GM12878 (cell line): ENCODE results near the gene CYP2C18. TPM values are rescaled to one million over a fixed set of nuclear protein-coding genes. Genes with fewer than 3 reads are reported as not detected.
"Not testable (repeated sequence)": the region's sequence is repeated elsewhere in the genome, so short reads cannot be mapped to it uniquely, and the experiment has no call there.

Source experiments
- ATAC-seq: fragments of 200-7000 bp; cut with Tn5 transposase; 3 replicates; pipeline ENCODE4 v1.9.1; 2020; ENCODE audit warnings: mild to moderate bottlenecking, moderate library complexity
- BruUV-seq: library from RNA; stranded (reverse); fragments of 400-500 nt; replicated peaks from 2 replicates; lab custom pipeline; 2021; lab: Mats Ljungman, UMichigan
- CTCF ChIA-PET: fragments of 300-600 bp; sonication (Branson Sonifier 250); formaldehyde crosslinking; extraction: SDS; loops from one replicate; lab custom pipeline; 2021; ENCODE audit warnings: inconsistent platforms; lab: Yijun Ruan, JAX
- POLR2A ChIA-PET: fragments of 350-600 bp; formaldehyde crosslinking; extraction: SDS; loops from one replicate; lab custom pipeline; 2021; ENCODE audit warnings: inconsistent platforms; lab: Charles Lee
- RAD21 ChIA-PET: fragments of 300-600 bp; sonication (Branson Sonifier 250); formaldehyde crosslinking; loops from one replicate; lab custom pipeline; 2023; ENCODE audit warnings: antibody characterized with exemption; ENCODE audit not compliant: unreplicated experiment; lab: Charles Lee
- SMC1A ChIA-PET: fragments of 300-600 bp; sonication (Branson Sonifier 250); formaldehyde crosslinking; loops from one replicate; lab custom pipeline; 2023; ENCODE audit not compliant: unreplicated experiment, uncharacterized antibody; lab: Charles Lee
- DNase-seq: peaks from one replicate; pipeline ENCODE4 v3.0.0-alpha.2; 2011; ENCODE audit warnings: low read depth, low spot score
- FAIRE-seq: peaks from 3 replicates; lab custom pipeline; 2011; peaks lifted over from hg19 to GRCh38; lab: Jason Lieb, UNC
- H2AFZ ChIP-seq: 2 replicates; pipeline ENCODE4 v1.6.0; 2011; ENCODE audit warnings: low read depth, low read length, control low read depth; ENCODE audit not compliant: control insufficient read depth
- H3K27ac ChIP-seq: 2 replicates; pipeline ENCODE4 v1.5.1; 2011; ENCODE audit warnings: control low read depth; ENCODE audit not compliant: control insufficient read depth, insufficient read depth
- H3K27me3 ChIP-seq, 2 experiments: replicated peaks in 1 of 2; 2 replicates each; pipeline versions ENCODE4 v1.6.0 to v1.6.1; 2011; ENCODE audit warnings: low read length in 1 of 2; ENCODE audit not compliant: control insufficient read depth in 2 of 2, insufficient read depth in 2 of 2
- H3K36me3 ChIP-seq, 2 experiments: 2 replicates each; pipeline ENCODE4 v1.5.1; 2011; ENCODE audit warnings: low read length in 1 of 2; ENCODE audit not compliant: control insufficient read depth in 2 of 2, insufficient read depth in 2 of 2
- H3K4me1 ChIP-seq: 2 replicates; pipeline ENCODE4 v1.6.1; 2011; ENCODE audit warnings: mild to moderate bottlenecking, low read length, moderate library complexity, mixed read lengths; ENCODE audit not compliant: control insufficient read depth, insufficient read depth
- H3K4me2 ChIP-seq: 2 replicates; pipeline ENCODE4 v1.6.0; 2011; ENCODE audit warnings: control low read depth; ENCODE audit not compliant: control insufficient read depth, insufficient read depth
- H3K4me3 ChIP-seq: fragments of 200-600 bp; sonication (generic); 2 replicates; pipeline ENCODE4 v1.5.1; 2016
- H3K79me2 ChIP-seq: 2 replicates; pipeline ENCODE4 v1.6.0; 2011; ENCODE audit warnings: low read length; ENCODE audit not compliant: control insufficient read depth, insufficient read depth
- H3K9ac ChIP-seq: 2 replicates; pipeline ENCODE4 v1.8.0; 2011; ENCODE audit warnings: low read length, control low read depth, mixed read lengths; ENCODE audit not compliant: control insufficient read depth, insufficient read depth
- H3K9me3 ChIP-seq: replicated peaks from 3 replicates; pipeline ENCODE4 v1.5.1; 2011; ENCODE audit warnings: mild to moderate bottlenecking, low read length; ENCODE audit not compliant: control insufficient read depth, insufficient read depth
- H4K20me1 ChIP-seq: 2 replicates; pipeline ENCODE4 v1.6.0; 2011; ENCODE audit not compliant: control insufficient read depth, insufficient read depth
- CREB1 ChIP-seq: IDR thresholded peaks from 2 replicates; pipeline ENCODE4 v1.6.1; 2012; ENCODE audit warnings: low read depth, mild to moderate bottlenecking, inconsistent platforms
- FOS ChIP-seq: IDR thresholded peaks from 3 replicates; pipeline ENCODE4 v1.6.1; 2011; ENCODE audit warnings: borderline replicate concordance; ENCODE audit not compliant: insufficient read length; ENCODE audit errors: extremely low read depth
- MTA2 ChIP-seq: fragments of 450-650 bp; IDR thresholded peaks from 2 replicates; pipeline ENCODE4 v1.6.1; 2016; ENCODE audit warnings: low read depth, mild to moderate bottlenecking, moderate library complexity
- NR2C1 ChIP-seq: fragments of 450-650 bp; IDR thresholded peaks from 2 replicates; pipeline ENCODE4 v1.6.1; 2017; ENCODE audit warnings: antibody characterized with exemption, mild to moderate bottlenecking, moderate library complexity
- RBBP5 ChIP-seq: fragments of 200-600 bp; sonication (generic); conservative IDR thresholded peaks from 2 replicates; pipeline ENCODE4 v1.6.1; 2016
- SMARCA5 ChIP-seq: fragments of 450-650 bp; IDR thresholded peaks from 2 replicates; pipeline ENCODE4 v1.6.1; 2017; ENCODE audit warnings: mild to moderate bottlenecking
- ZNF622 ChIP-seq: fragments of 450-650 bp; IDR thresholded peaks from 2 replicates; pipeline ENCODE4 v1.6.1; 2017; ENCODE audit warnings: mild to moderate bottlenecking, inconsistent platforms
- WGBS: methylation state at CpG from one replicate; pipeline ENCODE4 v1.1.6; 2016; ENCODE audit warnings: low lambda C conversion rate; ENCODE audit not compliant: insufficient replicate concordance, insufficient coverage; ENCODE audit errors: missing lambda C conversion rate; 5-methylcytosine and 5-hydroxymethylcytosine counted together
- in situ Hi-C: fragments of 300-500 bp; cut with MboI; formaldehyde crosslinking; loops from 9 replicates; pipeline ENCODE4 v1.14.3; 2018; ENCODE audit warnings: mixed read lengths
- intact Hi-C: fragments of 100-400 bp; cut with micrococcal nuclease; formaldehyde crosslinking; loops from one replicate; pipeline ENCODE4 v1.14.2; 2022; ENCODE audit not compliant: unreplicated experiment
- polyA plus RNA-seq, 11 experiments: library from polyadenylated mRNA; depleted of rRNA in 4 of 11; unstranded in 6 of 11; stranded (reverse) in 5 of 11; fragments of >200 nt; fragmentation: Nextera tagmentation in 4 of 11; fragmentation: Illumina TruSeq in 1 of 11; extraction: Ambion mirVana in 4 of 11; extraction: Trizol in 1 of 11; gene quantifications; 1 replicate in 1 of 11; 2 replicates in 10 of 11; pipeline versions ENCODE4 v1.2.1 to v1.2.3, GENCODE V29; 2011 to 2016; ENCODE audit warnings: inconsistent platforms in 2 of 11, missing spikeins in 2 of 11, low read depth in 1 of 11
- total RNA-seq, 4 experiments: library from RNA; depleted of rRNA in 3 of 4; stranded (reverse); fragments of >200 nt in 3 of 4; fragmentation: Illumina TruSeq in 1 of 4; extraction: Trizol in 1 of 4; gene quantifications; 2 replicates each; pipeline versions ENCODE4 v1.2.1 to v1.2.3, GENCODE V29; 2013 to 2021
- TF ChIP-seq, protein P1 (sequence below): IDR thresholded peaks from 2 replicates; pipeline ENCODE4 v1.6.1; 2011; ENCODE audit warnings: mild to moderate bottlenecking, low read depth, low read length, moderate library complexity; ENCODE audit not compliant: insufficient replicate concordance
- TF ChIP-seq, protein P2 (sequence below): fragments of 450-650 bp; IDR thresholded peaks from 2 replicates; pipeline ENCODE4 v1.6.1; 2017; ENCODE audit warnings: mild to moderate bottlenecking, moderate library complexity

Gene CYP2C18
- total and polyA plus RNA-seq, 10 of the 15 experiments (the other 5 are each of a cell fraction or from before 2014, with no cell fraction given) = 0.05 to 0.12 (median 0.07) TPM; not detected in 5

DNA sequence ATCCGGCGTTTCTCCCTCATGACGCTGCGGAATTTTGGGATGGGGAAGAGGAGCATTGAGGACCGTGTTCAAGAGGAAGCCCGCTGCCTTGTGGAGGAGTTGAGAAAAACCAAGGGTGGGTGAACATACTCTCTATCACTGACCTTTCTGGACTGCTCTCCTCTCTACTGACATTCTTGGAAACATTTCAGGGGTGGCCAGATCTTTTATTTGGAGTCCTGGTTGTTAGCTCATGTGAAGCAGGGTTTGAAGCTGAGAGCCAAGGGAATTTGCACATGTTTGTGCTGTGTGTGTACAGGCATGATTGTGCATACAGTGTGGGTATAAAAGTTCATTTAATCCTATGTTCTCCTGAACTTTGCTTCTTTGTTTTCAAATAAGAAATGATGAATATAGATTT, 91.9 kb downstream of the CYP2C18 start:
- H4K20me1 ChIP-seq, H2AFZ ChIP-seq, H3K9me3 ChIP-seq, CTCF ChIA-PET, BruUV-seq, H3K27ac ChIP-seq, POLR2A ChIA-PET, FAIRE-seq, H3K27me3 ChIP-seq, RAD21 ChIA-PET, intact Hi-C loops, in situ Hi-C loops, H3K4me2 ChIP-seq, ATAC-seq, H3K9ac ChIP-seq, H3K4me1 ChIP-seq, SMC1A ChIA-PET, H3K4me3 ChIP-seq, DNase-seq, H3K36me3 ChIP-seq, H3K79me2 ChIP-seq: not testable (repeated sequence)
- WGBS = 66% methylated on average over 6 of the region's 6 CpGs

DNA sequence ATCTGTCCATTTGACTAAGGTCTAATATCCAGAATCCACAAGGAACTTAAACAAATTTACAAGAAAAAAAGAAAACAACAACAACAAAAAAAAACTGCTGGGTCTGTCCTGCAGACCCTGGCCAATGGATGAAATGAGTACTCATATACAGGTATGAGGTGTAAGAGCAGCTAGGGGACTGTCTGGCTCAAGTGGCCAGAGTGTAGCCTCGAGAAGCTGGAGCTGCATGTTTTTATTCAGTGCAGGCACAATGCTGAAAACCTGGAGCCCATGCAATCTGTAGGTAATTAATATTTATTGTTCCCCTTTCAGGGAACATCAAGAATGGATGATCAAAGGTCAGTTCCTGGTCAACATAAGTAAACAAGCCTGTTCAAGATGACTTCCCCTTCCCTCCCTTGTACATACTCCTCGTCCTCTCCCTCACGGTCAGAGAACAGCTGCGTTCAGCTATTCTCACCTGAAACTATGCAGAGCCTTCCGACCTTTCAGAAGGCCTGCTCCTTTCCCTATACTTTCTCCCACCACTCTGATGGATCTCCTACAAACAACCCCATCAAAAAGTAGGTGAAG, 94.4 kb downstream of the CYP2C18 start:
- Histone ChIP-seq H3K4me3 (no peak overlapping the region), H3K79me2 (no peaks in the 10 kb centered on the region), H3K36me3 (no peaks in the 10 kb centered on the region), H3K27me3 (no peaks in the 10 kb centered on the region), H3K9me3 (no peaks in the 10 kb centered on the region), H3K4me2 (no peak overlapping the region), H3K27ac (no peak overlapping the region), H3K4me1 (no peaks in the 10 kb centered on the region), H2AFZ (no peak overlapping the region), H4K20me1 (no peaks in the 10 kb centered on the region), H3K9ac (no peak overlapping the region)
- 11% methylated on average over 5 of the region's 5 CpGs for WGBS
- RAD21 ChIA-PET = no interaction called here
- TF ChIP-seq SMARCA5 (no peak), FOS (no peak), NR2C1 (no peak), MTA2 (no peak), CREB1 (no peak), RBBP5 (no peak), ZNF622 (no peak)
- TF ChIP-seq, protein P1, sequence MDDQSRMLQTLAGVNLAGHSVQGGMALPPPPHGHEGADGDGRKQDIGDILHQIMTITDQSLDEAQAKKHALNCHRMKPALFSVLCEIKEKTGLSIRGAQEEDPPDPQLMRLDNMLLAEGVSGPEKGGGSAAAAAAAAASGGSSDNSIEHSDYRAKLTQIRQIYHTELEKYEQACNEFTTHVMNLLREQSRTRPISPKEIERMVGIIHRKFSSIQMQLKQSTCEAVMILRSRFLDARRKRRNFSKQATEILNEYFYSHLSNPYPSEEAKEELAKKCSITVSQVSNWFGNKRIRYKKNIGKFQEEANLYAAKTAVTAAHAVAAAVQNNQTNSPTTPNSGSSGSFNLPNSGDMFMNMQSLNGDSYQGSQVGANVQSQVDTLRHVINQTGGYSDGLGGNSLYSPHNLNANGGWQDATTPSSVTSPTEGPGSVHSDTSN = no peak
- TF ChIP-seq, protein P2, sequence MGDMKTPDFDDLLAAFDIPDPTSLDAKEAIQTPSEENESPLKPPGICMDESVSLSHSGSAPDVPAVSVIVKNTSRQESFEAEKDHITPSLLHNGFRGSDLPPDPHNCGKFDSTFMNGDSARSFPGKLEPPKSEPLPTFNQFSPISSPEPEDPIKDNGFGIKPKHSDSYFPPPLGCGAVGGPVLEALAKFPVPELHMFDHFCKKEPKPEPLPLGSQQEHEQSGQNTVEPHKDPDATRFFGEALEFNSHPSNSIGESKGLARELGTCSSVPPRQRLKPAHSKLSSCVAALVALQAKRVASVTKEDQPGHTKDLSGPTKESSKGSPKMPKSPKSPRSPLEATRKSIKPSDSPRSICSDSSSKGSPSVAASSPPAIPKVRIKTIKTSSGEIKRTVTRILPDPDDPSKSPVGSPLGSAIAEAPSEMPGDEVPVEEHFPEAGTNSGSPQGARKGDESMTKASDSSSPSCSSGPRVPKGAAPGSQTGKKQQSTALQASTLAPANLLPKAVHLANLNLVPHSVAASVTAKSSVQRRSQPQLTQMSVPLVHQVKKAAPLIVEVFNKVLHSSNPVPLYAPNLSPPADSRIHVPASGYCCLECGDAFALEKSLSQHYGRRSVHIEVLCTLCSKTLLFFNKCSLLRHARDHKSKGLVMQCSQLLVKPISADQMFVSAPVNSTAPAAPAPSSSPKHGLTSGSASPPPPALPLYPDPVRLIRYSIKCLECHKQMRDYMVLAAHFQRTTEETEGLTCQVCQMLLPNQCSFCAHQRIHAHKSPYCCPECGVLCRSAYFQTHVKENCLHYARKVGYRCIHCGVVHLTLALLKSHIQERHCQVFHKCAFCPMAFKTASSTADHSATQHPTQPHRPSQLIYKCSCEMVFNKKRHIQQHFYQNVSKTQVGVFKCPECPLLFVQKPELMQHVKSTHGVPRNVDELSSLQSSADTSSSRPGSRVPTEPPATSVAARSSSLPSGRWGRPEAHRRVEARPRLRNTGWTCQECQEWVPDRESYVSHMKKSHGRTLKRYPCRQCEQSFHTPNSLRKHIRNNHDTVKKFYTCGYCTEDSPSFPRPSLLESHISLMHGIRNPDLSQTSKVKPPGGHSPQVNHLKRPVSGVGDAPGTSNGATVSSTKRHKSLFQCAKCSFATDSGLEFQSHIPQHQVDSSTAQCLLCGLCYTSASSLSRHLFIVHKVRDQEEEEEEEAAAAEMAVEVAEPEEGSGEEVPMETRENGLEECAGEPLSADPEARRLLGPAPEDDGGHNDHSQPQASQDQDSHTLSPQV = no peak
- POLR2A ChIA-PET = no interaction called here
- in situ Hi-C loops (no loop called here), intact Hi-C loops (no loop called here)
- DNase-seq = no peak
- SMC1A ChIA-PET = no interaction called here
- ATAC-seq = no peak
- BruUV-seq = no TSS peak
- FAIRE-seq = no peak
- CTCF ChIA-PET = no interaction called here
